Neural progenitor cell (in vitro differentiated cells): ENCODE data around the gene NIM1K. TPM values are rescaled to one million over a fixed set of nuclear protein-coding genes. Genes with fewer than 3 reads are reported as not detected.

Source experiments
- DNase-seq: peaks from one replicate; pipeline ENCODE4 v3.0.0-alpha.2; 2016; ENCODE audit warnings: low spot score
- H2AFZ ChIP-seq: fragments of 200-600 bp; sonication (generic); replicated peaks from 2 replicates; pipeline ENCODE4 v1.6.1; 2016; ENCODE audit warnings: antibody characterized with exemption
- H3F3A ChIP-seq: fragments of 200-600 bp; sonication (generic); 2 replicates; pipeline ENCODE4 v1.6.1; 2016; ENCODE audit warnings: antibody characterized with exemption, low read depth
- H3K27ac ChIP-seq: fragments of 200-600 bp; sonication (generic); 2 replicates; pipeline ENCODE4 v1.5.1; 2016; ENCODE audit warnings: mild to moderate bottlenecking
- H3K27me3 ChIP-seq: fragments of 200-600 bp; sonication (generic); 2 replicates; pipeline ENCODE4 v1.6.1; 2016; ENCODE audit warnings: mild to moderate bottlenecking, moderate library complexity
- H3K36me3 ChIP-seq: fragments of 200-600 bp; sonication (generic); 2 replicates; pipeline ENCODE4 v1.5.1; 2016
- H3K4me1 ChIP-seq: fragments of 200-600 bp; sonication (generic); 2 replicates; pipeline ENCODE4 v1.6.1; 2016; ENCODE audit warnings: mixed run types
- H3K4me2 ChIP-seq: fragments of 200-600 bp; sonication (generic); 2 replicates; pipeline ENCODE4 v1.6.1; 2016
- H3K4me3 ChIP-seq: fragments of 200-600 bp; sonication (generic); 2 replicates; pipeline ENCODE4 v1.5.1; 2016
- H3K79me2 ChIP-seq: fragments of 200-600 bp; sonication (generic); 2 replicates; pipeline ENCODE4 v1.6.1; 2016; ENCODE audit warnings: low read depth
- H3K9ac ChIP-seq: fragments of 200-600 bp; sonication (generic); 2 replicates; pipeline ENCODE4 v1.6.1; 2016
- H3K9me3 ChIP-seq: fragments of 200-600 bp; sonication (generic); 2 replicates; pipeline ENCODE4 v1.5.1; 2016; ENCODE audit warnings: low read depth
- H4K20me1 ChIP-seq: fragments of 200-600 bp; sonication (generic); 2 replicates; pipeline ENCODE4 v1.6.1; 2016; ENCODE audit warnings: low read depth
- H3K27ac Mint-ChIP-seq: 3 replicates; pipeline ENCODE4 v1.8.0; 2021; ENCODE audit warnings: mixed read lengths
- H3K27me3 Mint-ChIP-seq: 2 replicates; pipeline ENCODE4 v1.8.0; 2022; ENCODE audit warnings: low read depth, mild to moderate bottlenecking, inconsistent platforms, moderate library complexity, mixed read lengths; ENCODE audit not compliant: insufficient read depth
- H3K36me3 Mint-ChIP-seq: 3 replicates; pipeline ENCODE4 v1.8.0; 2021; ENCODE audit warnings: mixed read lengths
- H3K4me1 Mint-ChIP-seq: 3 replicates; pipeline ENCODE4 v1.8.0; 2021; ENCODE audit warnings: mixed read lengths
- H3K4me3 Mint-ChIP-seq: 3 replicates; pipeline ENCODE4 v1.8.0; 2021; ENCODE audit warnings: mild to moderate bottlenecking, moderate library complexity, mixed read lengths
- H3K9me3 Mint-ChIP-seq: 3 replicates; pipeline ENCODE4 v1.8.0; 2020; ENCODE audit warnings: mixed read lengths
- EZH2 ChIP-seq: fragments of 200-600 bp; sonication (generic); IDR thresholded peaks from 2 replicates; pipeline ENCODE4 v1.6.1; 2017; ENCODE audit warnings: antibody characterized with exemption, mild to moderate bottlenecking, moderate library complexity
- EZH2phosphoT487 ChIP-seq: fragments of 200-600 bp; sonication (generic); IDR thresholded peaks from 2 replicates; pipeline ENCODE4 v1.6.1; 2017; ENCODE audit warnings: antibody characterized with exemption
- total RNA-seq: library from RNA; depleted of rRNA; stranded (reverse); fragments of >200 nt; gene quantifications from 2 replicates; pipeline ENCODE4 v1.2.3, GENCODE V29; 2015; ENCODE audit warnings: low replicate concordance
- TF ChIP-seq, protein P1 (sequence below): fragments of 200-600 bp; sonication (generic); IDR thresholded peaks from 2 replicates; pipeline ENCODE4 v1.5.1; 2017; ENCODE audit warnings: antibody characterized with exemption, mild to moderate bottlenecking

The NIM1K gene
- total RNA-seq, 1 donor from 2014 or later: not detected

DNA sequence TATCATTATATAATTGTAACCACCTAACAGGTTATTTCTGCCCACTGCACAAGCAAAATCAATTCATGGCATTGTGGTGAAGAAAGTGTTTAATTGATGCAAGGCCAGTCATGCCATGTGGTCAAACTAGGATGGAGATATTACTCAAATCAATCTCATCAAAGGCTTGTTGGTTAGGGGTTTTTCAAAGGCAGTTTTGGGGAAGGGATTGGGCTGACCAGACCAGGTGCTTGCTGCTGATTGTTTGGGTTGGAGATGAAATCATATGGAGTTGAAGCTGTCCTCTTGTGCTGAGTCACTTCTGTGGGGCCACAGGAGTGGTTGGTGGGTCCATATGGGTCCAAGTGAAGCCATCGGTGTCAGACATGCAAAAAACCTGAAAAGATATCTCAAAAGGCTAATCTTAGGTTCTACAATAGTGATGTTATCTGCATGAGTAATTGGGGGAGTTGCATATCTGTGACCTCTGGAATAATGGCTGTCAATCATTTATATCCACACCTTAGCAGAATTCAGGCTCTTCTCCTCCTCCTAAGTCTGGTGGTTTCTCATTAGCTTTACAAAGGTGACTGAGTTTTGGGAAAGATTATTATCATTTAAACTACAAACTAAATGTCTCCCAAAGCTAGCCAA, 76.3 kb downstream of the NIM1K start:
- Histone ChIP-seq H2AFZ (no peak overlapping the region), H3K9ac (no peak overlapping the region), H3K79me2 (no peaks in the 10 kb centered on the region), H3K4me2 (no peak overlapping the region), H3K4me3 (no peak overlapping the region), H3K36me3 (no peaks in the 10 kb centered on the region), H3F3A (no peaks in the 10 kb centered on the region), H3K4me1 (no peaks in the 10 kb centered on the region), H3K27ac (no peak overlapping the region), H4K20me1 (no peaks in the 10 kb centered on the region), H3K9me3 (no peaks in the 10 kb centered on the region), H3K27me3 (no peaks in the 10 kb centered on the region)
- no peak for DNase-seq
- H3K36me3 Mint-ChIP-seq: no peaks in the 10 kb centered on the region
- no peak for TF ChIP-seq EZH2phosphoT487
- TF ChIP-seq, protein P1, sequence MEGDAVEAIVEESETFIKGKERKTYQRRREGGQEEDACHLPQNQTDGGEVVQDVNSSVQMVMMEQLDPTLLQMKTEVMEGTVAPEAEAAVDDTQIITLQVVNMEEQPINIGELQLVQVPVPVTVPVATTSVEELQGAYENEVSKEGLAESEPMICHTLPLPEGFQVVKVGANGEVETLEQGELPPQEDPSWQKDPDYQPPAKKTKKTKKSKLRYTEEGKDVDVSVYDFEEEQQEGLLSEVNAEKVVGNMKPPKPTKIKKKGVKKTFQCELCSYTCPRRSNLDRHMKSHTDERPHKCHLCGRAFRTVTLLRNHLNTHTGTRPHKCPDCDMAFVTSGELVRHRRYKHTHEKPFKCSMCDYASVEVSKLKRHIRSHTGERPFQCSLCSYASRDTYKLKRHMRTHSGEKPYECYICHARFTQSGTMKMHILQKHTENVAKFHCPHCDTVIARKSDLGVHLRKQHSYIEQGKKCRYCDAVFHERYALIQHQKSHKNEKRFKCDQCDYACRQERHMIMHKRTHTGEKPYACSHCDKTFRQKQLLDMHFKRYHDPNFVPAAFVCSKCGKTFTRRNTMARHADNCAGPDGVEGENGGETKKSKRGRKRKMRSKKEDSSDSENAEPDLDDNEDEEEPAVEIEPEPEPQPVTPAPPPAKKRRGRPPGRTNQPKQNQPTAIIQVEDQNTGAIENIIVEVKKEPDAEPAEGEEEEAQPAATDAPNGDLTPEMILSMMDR: no peak
- TF ChIP-seq EZH2: no peak
- no peak overlapping the region for H3K27ac Mint-ChIP-seq
- no peaks in the 10 kb centered on the region for H3K4me1 Mint-ChIP-seq
- H3K4me3 Mint-ChIP-seq: no peak overlapping the region
- H3K27me3 Mint-ChIP-seq: no peaks in the 10 kb centered on the region
- peaks cover 5% of the 10 kb centered on the region for H3K9me3 Mint-ChIP-seq

GRCh38 chr5:43270645-43271044, 78.6 kb downstream of the NIM1K start:
- DNase-seq: no peak
- no peak overlapping the region for H3K4me3 Mint-ChIP-seq
- Histone ChIP-seq H3K4me2 (no peak overlapping the region), H3K27me3 (no peaks in the 10 kb centered on the region), H3K9me3 (no peaks in the 10 kb centered on the region), H3K27ac (no peak overlapping the region), H3K4me1 (peaks cover 15% of the 10 kb centered on the region), H3K36me3 (no peaks in the 10 kb centered on the region), H3K9ac (no peak overlapping the region), H4K20me1 (no peaks in the 10 kb centered on the region), H3K79me2 (no peaks in the 10 kb centered on the region), H3K4me3 (no peak overlapping the region), H3F3A (peaks cover 11% of the 10 kb centered on the region), H2AFZ (no peak overlapping the region)
- peaks cover 4% of the 10 kb centered on the region for H3K9me3 Mint-ChIP-seq
- TF ChIP-seq EZH2phosphoT487 (no peak), EZH2 (no peak)
- TF ChIP-seq, protein P1: no peak
- H3K27ac Mint-ChIP-seq: no peak overlapping the region
- H3K36me3 Mint-ChIP-seq: no peaks in the 10 kb centered on the region
- no peaks in the 10 kb centered on the region for H3K27me3 Mint-ChIP-seq
- peaks cover 4% of the 10 kb centered on the region for H3K4me1 Mint-ChIP-seq

DNA sequence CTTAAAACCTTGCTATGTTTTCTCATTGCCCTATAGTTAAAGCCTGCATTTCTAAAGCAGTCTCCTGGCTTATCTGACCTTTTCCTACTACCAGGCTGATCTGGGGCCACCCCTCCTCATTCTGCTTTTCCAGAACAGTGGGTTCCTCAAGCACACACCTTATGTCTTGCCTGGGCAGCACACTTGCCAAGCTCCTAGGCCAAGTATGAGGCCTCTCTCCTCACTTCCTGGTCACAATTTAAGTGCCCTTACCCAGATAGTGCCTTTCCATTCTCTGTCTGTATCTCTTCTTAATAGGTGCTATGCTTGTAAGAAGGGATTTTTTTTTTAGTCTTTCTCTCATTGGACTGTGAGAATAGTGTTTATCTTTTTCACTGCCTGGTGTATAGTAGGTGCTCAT, 81.5 kb downstream of the NIM1K start:
- no peak overlapping the region for H3K27ac ChIP-seq
- no peaks in the 10 kb centered on the region for H3K36me3 Mint-ChIP-seq
- no peak overlapping the region for H2AFZ ChIP-seq
- H3K27me3 ChIP-seq: no peaks in the 10 kb centered on the region
- H3K9ac ChIP-seq: no peak overlapping the region
- H3K4me1 Mint-ChIP-seq: peaks cover 4% of the 10 kb centered on the region
- H3F3A ChIP-seq: peaks cover 11% of the 10 kb centered on the region
- no peak overlapping the region for H3K4me3 ChIP-seq
- H3K27me3 Mint-ChIP-seq: peaks cover 6% of the 10 kb centered on the region
- no peaks in the 10 kb centered on the region for H3K79me2 ChIP-seq
- no peak overlapping the region for H3K4me2 ChIP-seq
- no peak overlapping the region for H3K4me3 Mint-ChIP-seq
- H3K9me3 ChIP-seq: no peaks in the 10 kb centered on the region
- no peak for DNase-seq
- no peaks in the 10 kb centered on the region for H4K20me1 ChIP-seq
- H3K4me1 ChIP-seq: peaks cover 15% of the 10 kb centered on the region
- H3K9me3 Mint-ChIP-seq: peaks cover 2% of the 10 kb centered on the region
- TF ChIP-seq EZH2phosphoT487: no peak
- no peak for TF ChIP-seq EZH2
- TF ChIP-seq, protein P1: no peak
- no peaks in the 10 kb centered on the region for H3K36me3 ChIP-seq
- no peak overlapping the region for H3K27ac Mint-ChIP-seq
